Stomach smooth muscle (tissue), 2 donors: ENCODE data around the gene MNDA.

Experiments
- H3K27ac ChIP-seq: one replicate; pipeline ENCODE4 v1.7.0; 2013; ENCODE audit warnings: mild to moderate bottlenecking, low read length, inconsistent platforms
- H3K27me3 ChIP-seq, 2 donors: one replicate each; pipeline ENCODE4 v1.7.0; 2013; ENCODE audit warnings: low read length in 2 of 2; ENCODE audit not compliant: insufficient read depth in 2 of 2, control insufficient read depth in 1 of 2
- H3K36me3 ChIP-seq, 2 donors: one replicate each; pipeline ENCODE4 v1.7.0; 2013; ENCODE audit warnings: low read length in 2 of 2; ENCODE audit not compliant: control insufficient read depth in 2 of 2, insufficient read depth in 2 of 2
- H3K4me1 ChIP-seq: one replicate; pipeline ENCODE4 v1.7.0; 2013; ENCODE audit warnings: low read length; ENCODE audit not compliant: control insufficient read depth, insufficient read depth
- H3K4me3 ChIP-seq, 2 donors: one replicate each; pipeline ENCODE4 v1.7.0; 2013; ENCODE audit warnings: low read length in 2 of 2
- H3K9ac ChIP-seq, 2 donors: one replicate each; pipeline ENCODE4 v1.7.0; 2013; ENCODE audit warnings: low read length in 2 of 2, mild to moderate bottlenecking in 1 of 2
- H3K9me3 ChIP-seq, 2 donors: one replicate each; pipeline ENCODE4 v1.7.0; 2013; ENCODE audit warnings: low read length in 2 of 2; ENCODE audit not compliant: control insufficient read depth in 2 of 2
- donor health status: healthy.
- donor health status: Pancreatic carcinoma.

The MNDA gene

DNA sequence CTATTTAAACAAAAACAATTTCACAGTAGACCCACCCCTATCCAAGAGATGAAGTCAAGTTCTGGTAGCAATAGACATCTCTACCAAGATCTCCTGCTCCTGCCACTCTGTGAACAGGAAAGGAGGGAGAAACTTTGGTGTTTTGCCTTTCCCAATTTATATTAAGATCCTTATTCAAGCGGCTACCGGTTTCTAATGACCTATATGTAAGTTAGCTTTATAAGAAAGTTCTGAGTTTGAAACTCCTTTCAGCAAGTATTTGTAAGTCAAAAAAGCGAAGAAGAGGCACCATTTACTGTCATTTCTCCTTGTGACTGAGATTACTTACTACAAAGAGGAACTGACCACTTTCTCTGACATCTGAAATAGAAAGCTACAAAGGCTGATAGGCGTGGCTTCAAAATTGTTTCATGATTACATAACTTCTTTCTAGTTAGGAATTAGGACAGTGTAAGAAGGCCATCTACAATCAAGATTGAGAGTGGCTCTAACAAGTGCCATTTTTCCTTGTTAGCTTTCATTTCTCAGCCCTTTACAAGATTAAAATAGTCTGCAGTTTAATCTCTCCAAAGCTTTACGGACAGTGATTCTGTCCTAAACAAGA lies at the start of gene MNDA:
MNDA (plus strand) TSS at position 448 of the 604 bp plus-strand sequence. CDS start 10,803 bp downstream, outside the sequence.
- Histone ChIP-seq H3K9ac (no peak within 1 kb of the TSS), H3K27ac (no peak within 1 kb of the TSS), H3K27me3 (no peaks in the 10 kb centered on the region), H3K4me3 (no peak within 1 kb of the TSS), H3K4me1 (no peaks in the 10 kb centered on the region), H3K9me3 (no peaks in the 10 kb centered on the region), H3K36me3 (no peaks in the 10 kb centered on the region)

DNA sequence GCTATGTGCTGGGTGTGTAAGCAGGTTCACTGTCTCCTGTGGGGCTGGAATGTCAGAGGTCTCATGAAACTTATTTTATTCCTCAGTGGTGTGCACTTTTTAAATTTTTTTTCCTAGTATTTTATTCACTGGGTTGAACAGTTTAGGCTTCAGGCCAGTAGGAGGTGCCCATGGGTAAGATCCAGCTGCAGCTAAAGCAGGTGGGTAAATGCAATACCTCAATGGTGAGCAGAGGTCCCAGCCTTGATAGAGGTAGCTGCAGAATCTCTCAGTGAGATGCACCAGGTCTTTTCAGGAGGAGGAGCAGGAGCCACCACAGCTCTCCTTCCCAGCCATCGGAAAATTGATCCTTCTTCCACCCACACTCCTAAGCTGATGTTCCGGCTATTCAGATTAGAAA lies 37.5 kb upstream of the MNDA start:
- Histone ChIP-seq H3K4me3 (no peak overlapping the region), H3K36me3 (no peaks in the 10 kb centered on the region), H3K4me1 (no peaks in the 10 kb centered on the region), H3K9me3 (peaks cover 0 to 3% of the 10 kb centered on the region in 2 donors), H3K9ac (no peak overlapping the region), H3K27me3 (no peaks in the 10 kb centered on the region), H3K27ac (no peak overlapping the region)

DNA sequence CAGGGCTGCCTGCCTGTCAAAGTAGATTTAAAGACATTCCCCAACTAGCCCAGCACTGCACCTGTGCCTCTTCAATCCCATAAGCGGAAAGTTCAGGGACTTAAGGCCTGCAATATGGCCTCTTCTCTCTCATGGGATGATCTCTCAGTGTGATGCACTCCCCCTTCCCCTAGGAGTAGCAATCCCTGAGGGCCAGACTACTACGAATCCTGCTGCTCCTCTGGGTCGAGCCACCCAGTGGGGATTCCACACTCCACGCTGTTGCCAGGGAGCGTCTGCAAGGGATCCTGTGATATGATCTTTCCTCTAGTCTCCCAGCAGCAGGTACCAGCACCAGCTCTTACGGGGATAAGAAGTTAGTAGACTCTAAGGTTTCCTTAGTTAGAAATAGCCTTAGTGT lies 36.9 kb upstream of the MNDA start:
- Histone ChIP-seq H3K36me3 (no peaks in the 10 kb centered on the region), H3K27me3 (no peaks in the 10 kb centered on the region), H3K9me3 (peaks cover 0 to 3% of the 10 kb centered on the region in 2 donors), H3K27ac (no peak overlapping the region), H3K9ac (no peak overlapping the region), H3K4me1 (no peaks in the 10 kb centered on the region), H3K4me3 (no peak overlapping the region)

GRCh38 chr1:158798531-158798930 lies 32.6 kb upstream of the MNDA start:
- H3K27me3 ChIP-seq, result no peaks in the 10 kb centered on the region
- H3K27ac ChIP-seq, result no peak overlapping the region
- no peaks in the 10 kb centered on the region for H3K36me3 ChIP-seq
- no peaks in the 10 kb centered on the region for H3K4me1 ChIP-seq
- H3K4me3 ChIP-seq, result no peak overlapping the region
- peaks cover 0 to 3% of the 10 kb centered on the region in 2 donors for H3K9me3 ChIP-seq
- no peak overlapping the region for H3K9ac ChIP-seq

- no peaks in the 10 kb centered on the region for H3K36me3 ChIP-seq
- H3K9me3 ChIP-seq, result no peaks in the 10 kb centered on the region
- H3K4me1 ChIP-seq, result no peaks in the 10 kb centered on the region
- no peak overlapping the region for H3K4me3 ChIP-seq
- no peaks in the 10 kb centered on the region for H3K27me3 ChIP-seq
- no peak overlapping the region for H3K9ac ChIP-seq
- no peak overlapping the region for H3K27ac ChIP-seq
Measured at GRCh38 chr1:158799689-158800088, 31.5 kb upstream of the MNDA start.

GRCh38 chr1:158800526-158800925 lies 30.6 kb upstream of the MNDA start:
- Histone ChIP-seq H3K27ac (no peak overlapping the region), H3K4me3 (no peak overlapping the region), H3K4me1 (no peaks in the 10 kb centered on the region), H3K9me3 (no peaks in the 10 kb centered on the region), H3K36me3 (no peaks in the 10 kb centered on the region), H3K9ac (no peak overlapping the region), H3K27me3 (no peaks in the 10 kb centered on the region)

DNA sequence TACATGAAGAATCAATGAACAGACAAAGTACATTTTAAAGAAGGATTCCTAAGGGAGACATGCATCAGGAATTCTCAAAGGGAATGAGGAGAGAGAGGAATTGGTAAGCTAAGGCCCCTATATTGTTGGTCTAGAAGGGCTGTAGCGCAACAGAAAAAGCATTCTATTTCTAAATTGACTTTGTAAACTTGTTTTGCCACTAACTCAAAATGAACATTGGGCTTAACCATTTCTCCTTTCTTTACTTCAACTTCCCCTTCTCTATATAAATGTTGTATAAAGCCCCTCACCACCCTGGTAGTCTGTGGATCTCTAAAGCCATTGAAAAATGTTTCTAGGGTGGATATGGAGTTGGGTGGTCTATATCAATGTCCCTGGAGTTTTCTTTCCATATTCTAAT lies 29.8 kb upstream of the MNDA start:
- H3K4me3 ChIP-seq, result no peak overlapping the region
- H3K9ac ChIP-seq, result no peak overlapping the region
- no peaks in the 10 kb centered on the region for H3K9me3 ChIP-seq
- H3K36me3 ChIP-seq, result no peaks in the 10 kb centered on the region
- no peaks in the 10 kb centered on the region for H3K27me3 ChIP-seq
- no peaks in the 10 kb centered on the region for H3K4me1 ChIP-seq
- no peak overlapping the region for H3K27ac ChIP-seq

DNA sequence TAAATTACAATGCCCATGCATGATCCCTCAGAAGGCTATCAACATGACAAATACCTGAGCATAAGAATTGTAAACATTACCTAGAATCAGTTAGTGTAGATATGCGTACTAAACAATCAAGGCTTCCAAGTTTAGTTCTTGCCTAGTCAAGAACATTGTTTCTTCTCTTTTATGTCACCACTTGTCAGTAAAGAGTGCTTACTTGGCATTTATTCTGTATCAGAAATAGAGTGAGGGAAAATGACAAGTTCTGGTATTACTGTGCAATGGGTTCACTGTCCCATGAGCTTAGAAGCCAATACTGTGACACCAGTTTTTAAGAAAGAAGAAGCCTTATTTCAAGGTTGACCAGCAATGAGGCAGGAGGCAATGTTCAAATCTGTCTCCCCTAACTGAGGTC lies 27.5 kb upstream of the MNDA start:
- Histone ChIP-seq H3K9ac (no peak overlapping the region), H3K4me3 (no peak overlapping the region), H3K4me1 (no peaks in the 10 kb centered on the region), H3K27me3 (no peaks in the 10 kb centered on the region), H3K9me3 (no peaks in the 10 kb centered on the region), H3K27ac (no peak overlapping the region), H3K36me3 (no peaks in the 10 kb centered on the region)

DNA sequence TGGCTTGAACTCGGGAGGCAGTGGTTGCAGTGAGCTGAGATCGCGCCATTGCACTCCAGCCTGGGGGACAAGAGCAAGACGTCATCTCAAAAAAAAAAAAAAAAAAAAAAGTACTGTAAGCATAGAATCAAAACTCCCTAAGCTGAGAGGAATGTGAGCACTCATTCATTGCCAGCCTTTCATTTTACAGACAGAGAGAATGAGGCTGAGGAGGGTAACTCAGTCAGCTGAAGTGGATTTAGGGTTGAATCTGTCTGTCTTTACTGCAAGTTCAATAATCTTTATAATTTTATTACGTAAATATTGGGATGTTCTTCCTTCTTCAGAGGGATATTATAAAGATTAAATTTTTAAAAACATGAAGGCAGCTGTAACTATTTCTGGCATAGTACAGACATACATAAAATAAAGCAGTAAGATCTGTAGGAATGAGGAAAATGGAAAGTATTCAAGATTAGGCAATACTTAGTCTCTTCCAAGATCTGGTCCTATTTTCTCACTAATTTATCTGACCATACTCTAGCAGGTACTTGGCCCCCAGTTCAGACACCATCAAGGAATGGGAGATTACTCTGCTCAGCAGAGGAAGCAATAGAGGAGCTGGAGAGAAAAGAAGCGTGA lies 24.1 kb upstream of the MNDA start:
- H3K36me3 ChIP-seq, result no peaks in the 10 kb centered on the region
- H3K9ac ChIP-seq, result no peak overlapping the region
- H3K4me3 ChIP-seq, result no peak overlapping the region
- H3K4me1 ChIP-seq, result no peaks in the 10 kb centered on the region
- H3K9me3 ChIP-seq, result no peaks in the 10 kb centered on the region
- no peaks in the 10 kb centered on the region for H3K27me3 ChIP-seq
- no peak overlapping the region for H3K27ac ChIP-seq

DNA sequence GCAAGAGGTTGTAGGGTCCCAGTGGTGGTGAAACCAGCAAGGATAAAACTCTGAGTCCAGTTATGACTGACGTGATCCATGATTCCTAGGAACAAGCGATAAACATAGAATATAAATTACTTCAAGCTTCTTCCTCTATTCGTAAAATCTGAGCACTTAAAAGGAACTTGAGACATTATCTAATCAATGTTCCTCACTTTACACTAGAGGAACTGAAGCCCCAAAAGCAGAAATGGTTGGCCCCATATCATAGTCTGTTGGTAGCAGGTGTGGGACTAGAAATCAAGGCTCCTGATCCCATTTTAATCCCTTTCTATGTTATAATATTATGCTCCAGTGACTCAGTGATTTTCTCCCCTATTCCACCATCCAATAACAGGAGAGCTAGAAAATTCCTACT lies 21.9 kb upstream of the MNDA start:
- Histone ChIP-seq H3K27ac (no peak overlapping the region), H3K27me3 (no peaks in the 10 kb centered on the region), H3K4me3 (no peak overlapping the region)

DNA sequence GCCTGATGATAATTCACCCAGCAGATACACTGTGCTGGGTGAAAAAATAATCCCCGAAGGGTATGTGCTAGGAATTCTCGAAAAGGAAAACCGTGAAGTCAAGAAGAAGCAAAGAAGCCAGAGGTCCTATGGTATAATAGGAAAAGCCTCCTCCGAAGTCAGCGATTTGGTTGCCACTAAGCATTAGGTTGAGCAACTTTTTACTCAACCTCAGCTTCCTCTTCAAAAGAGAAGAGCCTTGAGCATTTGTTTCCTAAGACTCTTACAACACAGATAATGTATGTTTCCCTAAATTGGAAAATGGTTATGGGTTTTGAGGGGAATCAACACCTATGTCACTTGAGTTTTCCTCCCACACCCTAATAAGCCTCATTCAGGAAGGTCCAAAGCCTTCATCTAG lies 21.3 kb upstream of the MNDA start:
- H3K4me3 ChIP-seq, result no peak overlapping the region
- no peaks in the 10 kb centered on the region for H3K9me3 ChIP-seq
- no peak overlapping the region for H3K9ac ChIP-seq
- no peaks in the 10 kb centered on the region for H3K36me3 ChIP-seq
- no peaks in the 10 kb centered on the region for H3K27me3 ChIP-seq
- H3K27ac ChIP-seq, result no peak overlapping the region
- no peaks in the 10 kb centered on the region for H3K4me1 ChIP-seq

More for the DNA sequence above, 21.9 kb upstream of the MNDA start:
- Histone ChIP-seq H3K9ac (no peak overlapping the region), H3K4me1 (no peaks in the 10 kb centered on the region), H3K36me3 (no peaks in the 10 kb centered on the region), H3K9me3 (no peaks in the 10 kb centered on the region)
